SKM-1 (cell line): ENCODE measurements around the gene TPSAB1.
"Not testable (repeated sequence)": the region's sequence is repeated elsewhere in the genome, so short reads cannot be mapped to it uniquely, and the experiment has no call there.

Experiments used
- DNase-seq: peaks from one replicate; lab custom pipeline; 2025; ENCODE audit not compliant: unreplicated experiment; lab: John Stamatoyannopoulos, UW

Gene TPSAB1

GRCh38 chr16:1223355-1224214, 16.9 kb upstream of the TPSAB1 start:
- no peak for DNase-seq

- no peak for DNase-seq
Measured at GRCh38 chr16:1224558-1224957, 15.9 kb upstream of the TPSAB1 start.

- no peak for DNase-seq
Measured at GRCh38 chr16:1225051-1225451, 15.5 kb upstream of the TPSAB1 start, which contains the start of gene TPSG1. Gene TPSG1 (minus strand): TSS chr16:1225268. CDS start chr16:1225252, 16 bp downstream.

DNA sequence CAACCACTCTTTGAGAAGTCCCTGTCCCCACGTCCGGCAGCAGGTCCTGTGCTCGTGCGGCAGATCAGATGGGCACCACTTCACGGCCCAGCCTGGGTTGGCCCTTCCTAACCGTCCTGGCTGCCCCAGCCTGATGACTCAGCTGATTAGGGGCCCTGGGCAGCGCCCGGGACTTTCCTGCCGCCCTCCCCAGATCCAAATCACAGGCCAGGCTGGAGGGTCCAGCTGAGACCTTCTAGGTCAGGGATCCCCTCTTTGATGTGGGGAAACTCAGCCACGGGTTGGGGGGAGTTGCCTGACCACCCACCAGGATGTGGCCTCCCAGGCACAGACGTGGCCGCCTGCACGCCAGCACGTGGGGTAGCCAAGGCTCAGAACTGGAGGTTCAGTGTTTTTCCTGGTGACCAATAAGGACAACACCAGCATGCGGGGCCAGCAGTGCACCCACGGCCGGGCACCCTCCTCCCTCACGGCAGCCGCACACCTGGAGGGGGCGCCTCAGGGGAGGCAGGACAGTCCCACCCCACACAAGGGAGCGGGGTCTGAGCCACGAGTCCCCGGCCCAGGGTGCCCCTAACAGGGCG, 14.7 kb upstream of the TPSAB1 start:
- DNase-seq = not testable (repeated sequence)

- DNase-seq = not testable (repeated sequence)
Measured at GRCh38 chr16:1226692-1227091, 13.8 kb upstream of the TPSAB1 start.

DNA sequence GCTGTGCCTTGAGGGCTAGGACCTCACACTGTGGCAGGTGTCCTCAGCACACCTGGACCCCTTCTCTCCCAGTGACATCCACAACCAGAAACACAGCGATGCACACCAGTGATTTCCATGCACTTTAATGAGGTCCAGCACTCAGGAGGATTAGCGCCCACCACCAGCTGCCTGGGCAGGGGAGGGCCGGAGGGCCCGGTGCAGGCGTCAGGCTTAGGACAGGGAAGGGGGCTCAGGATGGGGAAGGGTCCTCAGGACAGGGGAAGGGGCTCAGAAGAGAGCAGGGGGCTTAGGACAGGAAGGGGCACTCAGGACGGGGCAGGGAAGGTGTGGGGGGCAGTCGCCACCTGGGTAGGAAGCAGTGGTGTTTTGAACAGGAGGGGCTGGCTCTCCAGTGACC, 12.3 kb upstream of the TPSAB1 start:
- not testable (repeated sequence) for DNase-seq

GRCh38 chr16:1229476-1229875, 11.0 kb upstream of the TPSAB1 start:
- DNase-seq = not testable (repeated sequence)

DNA sequence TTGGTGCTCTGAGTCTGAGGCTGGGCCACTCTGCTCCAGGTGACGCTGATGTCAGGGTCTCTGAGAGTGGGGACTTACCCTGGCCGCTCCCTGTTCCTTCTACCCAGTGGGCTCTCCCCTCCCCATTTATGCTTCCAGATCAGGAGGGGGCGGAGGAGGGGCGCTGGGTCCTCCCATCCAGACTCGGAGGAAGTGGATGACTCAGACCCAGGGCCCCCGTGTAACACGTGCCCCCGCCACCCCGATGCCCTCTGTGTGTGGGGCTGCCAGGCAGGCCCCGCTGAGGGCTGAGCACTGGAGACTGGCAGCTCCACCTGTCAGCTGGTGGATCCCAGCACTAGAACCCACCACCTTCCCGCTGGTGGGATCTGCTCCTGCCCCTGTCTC, 10.4 kb upstream of the TPSAB1 start, which contains the start of gene TPSB2:
TPSB2 (minus strand) TSS at position 101 of the 387 bp plus-strand sequence. CDS start 233 bp downstream, outside the sequence.
- not testable (repeated sequence) for DNase-seq

- DNase-seq = not testable (repeated sequence)
Measured at GRCh38 chr16:1230471-1231212, 9.9 kb upstream of the TPSAB1 start.

GRCh38 chr16:1231301-1231700, 9.2 kb upstream of the TPSAB1 start:
- DNase-seq = not testable (repeated sequence)

DNA sequence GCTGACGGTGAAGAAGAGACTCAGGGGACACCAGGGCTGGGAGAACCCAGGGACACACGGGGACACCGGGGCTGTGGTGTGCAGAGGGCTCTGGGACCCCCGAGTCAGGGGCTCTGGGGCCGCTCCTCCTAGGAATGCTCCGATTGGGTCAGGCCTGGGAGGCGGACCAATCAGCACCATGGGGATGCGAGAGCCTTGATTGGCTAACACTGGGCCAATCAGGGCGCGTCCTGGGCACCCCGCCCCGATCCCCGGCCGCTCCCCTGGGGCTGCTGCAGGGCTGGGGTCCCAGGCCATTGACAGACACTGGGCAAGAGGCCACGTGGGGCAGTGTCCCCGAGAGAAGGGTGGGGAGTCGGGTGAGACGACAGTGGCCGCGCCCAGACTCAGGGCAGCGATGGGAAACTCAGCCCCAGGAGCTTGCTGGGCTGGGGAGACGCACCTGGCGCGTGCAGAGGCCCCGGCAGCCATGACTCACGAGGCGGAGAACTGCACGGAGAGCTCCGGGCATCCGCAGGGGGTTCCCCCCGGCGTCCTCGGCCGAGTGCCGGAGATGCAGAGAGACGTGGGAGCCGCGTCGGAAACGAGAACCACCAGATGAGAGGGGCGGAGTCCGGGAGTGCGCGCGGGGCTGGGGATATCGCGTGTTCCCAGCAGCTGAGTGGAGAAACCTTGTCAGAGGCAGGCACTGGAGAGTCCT, 8.3 kb upstream of the TPSAB1 start:
- DNase-seq = not testable (repeated sequence)

GRCh38 chr16:1236659-1237058, 3.8 kb upstream of the TPSAB1 start:
- not testable (repeated sequence) for DNase-seq

DNA sequence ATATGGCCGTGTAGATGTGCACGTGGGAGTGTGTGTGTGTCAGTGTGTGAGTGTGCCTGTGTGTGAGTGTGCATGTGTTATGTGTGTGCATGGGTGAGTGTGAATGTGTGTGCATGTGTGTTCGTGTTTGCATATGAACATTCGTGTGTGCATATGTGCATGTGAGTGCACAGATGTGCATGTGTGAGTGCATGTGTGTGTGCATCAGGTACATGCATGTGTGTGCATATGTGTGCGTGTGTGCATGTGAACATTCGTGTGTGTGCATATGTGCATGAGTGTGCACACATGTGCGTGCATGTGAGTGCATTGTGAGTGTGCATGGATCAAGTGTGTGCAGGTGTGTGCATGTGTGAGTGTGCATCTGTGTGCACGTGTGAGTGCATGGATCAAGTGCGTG, 2.5 kb upstream of the TPSAB1 start:
- no peak for DNase-seq

- not testable (repeated sequence) for DNase-seq
Measured at GRCh38 chr16:1238909-1239308, 1.6 kb upstream of the TPSAB1 start.

DNA sequence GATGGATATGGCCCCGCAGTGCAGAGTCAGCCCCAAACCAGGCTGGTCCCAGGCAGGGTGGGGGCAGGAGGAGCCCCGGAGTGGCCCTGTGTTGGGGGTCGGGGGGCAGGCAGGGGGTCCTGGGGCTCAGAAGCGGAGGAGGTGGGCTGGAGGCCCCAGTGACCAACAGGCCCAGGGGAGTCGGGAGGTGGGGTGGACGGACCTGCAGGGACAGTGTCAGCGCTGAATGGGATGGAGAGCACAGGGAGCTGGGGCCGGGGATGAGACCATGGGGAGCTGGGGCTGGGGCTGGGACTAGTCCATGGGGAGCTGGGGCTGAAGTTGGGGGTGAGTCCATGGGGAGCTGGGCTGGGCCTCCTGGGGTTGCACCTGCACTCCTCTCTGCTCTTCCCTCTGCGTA, 930 bp upstream of the TPSAB1 start:
- DNase-seq = not testable (repeated sequence)

DNA sequence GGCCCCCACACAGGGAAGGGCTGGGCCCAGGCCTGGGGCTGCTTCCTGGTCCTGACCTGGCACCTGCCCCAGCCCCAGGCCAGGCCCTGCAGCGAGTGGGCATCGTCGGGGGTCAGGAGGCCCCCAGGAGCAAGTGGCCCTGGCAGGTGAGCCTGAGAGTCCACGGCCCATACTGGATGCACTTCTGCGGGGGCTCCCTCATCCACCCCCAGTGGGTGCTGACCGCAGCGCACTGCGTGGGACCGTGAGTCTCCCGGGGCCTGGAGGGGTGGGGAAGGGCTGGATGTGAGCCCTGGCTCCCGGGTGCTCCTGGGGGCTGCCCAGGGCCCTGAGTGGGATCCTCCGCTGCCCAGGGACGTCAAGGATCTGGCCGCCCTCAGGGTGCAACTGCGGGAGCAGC, 576 bp downstream of the TPSAB1 start:
- not testable (repeated sequence) for DNase-seq

GRCh38 chr16:1243363-1243762, 2.9 kb downstream of the TPSAB1 start:
- DNase-seq = not testable (repeated sequence)

- not testable (repeated sequence) for DNase-seq
Measured at GRCh38 chr16:1243907-1244850, 3.7 kb downstream of the TPSAB1 start.

DNA sequence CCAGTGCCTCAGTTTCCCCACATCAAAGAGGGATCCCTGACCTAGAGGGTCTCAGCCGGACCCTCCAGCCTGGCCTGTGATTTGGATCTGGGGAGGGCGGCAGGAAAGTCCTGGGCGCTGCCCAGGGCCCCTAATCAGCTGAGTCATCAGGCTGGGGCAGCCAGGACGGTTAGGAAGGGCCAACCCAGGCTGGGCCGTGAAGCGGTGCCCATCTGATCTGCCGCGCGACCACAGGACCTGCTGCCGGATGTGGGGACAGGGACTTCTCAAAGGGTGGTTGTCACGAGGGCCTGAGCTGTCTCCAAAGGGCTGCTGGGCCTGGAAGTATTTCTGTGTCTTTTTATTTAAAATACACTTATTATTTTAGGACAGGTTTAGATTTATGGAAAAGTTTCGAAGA, 4.4 kb downstream of the TPSAB1 start:
- DNase-seq = no peak
